Esophagus muscularis mucosa (tissue), 3 donors: Measurements from ENCODE around the gene KIF26B.

Experiments
- CTCF ChIP-seq, 3 experiments: fragments of 200-600 bp in 2 of 3; fragments of 450-650 bp in 1 of 3; sonication (generic) in 2 of 3; IDR thresholded peaks; one replicate each; pipeline ENCODE4 v1.5.1; 2017 to 2019; ENCODE audit warnings: antibody characterized with exemption in 3 of 3, mild to moderate bottlenecking in 2 of 3, moderate library complexity in 1 of 3
- EP300 ChIP-seq: sonication (generic); formaldehyde crosslinking; IDR thresholded peaks from one replicate; pipeline ENCODE4 v1.6.1; 2017; ENCODE audit warnings: antibody characterized with exemption

- TF ChIP-seq CTCF (IDR thresholded peaks at IDR 0.05) (no peak), EP300 (no peak)
Observed at GRCh38 chr1:245248231-245248731, 93.5 kb downstream of the KIF26B start.
